Upper lobe of right lung (tissue), 1 donor: Measurements from ENCODE around the gene VASH2. TPM values are rescaled to one million over a fixed set of nuclear protein-coding genes. Genes with fewer than 3 reads are reported as not detected.

Experiments
- ATAC-seq: fragments of 200-7000 bp; cut with Tn5 transposase; one replicate; pipeline ENCODE4 v1.9.1; 2020; ENCODE audit warnings: mild to moderate bottlenecking, moderate library complexity
- DNase-seq: peaks from one replicate; pipeline ENCODE4 v3.0.0-alpha.2; 2020
- H3K27ac ChIP-seq: fragments of 200-600 bp; one replicate; pipeline ENCODE4 v1.8.0; 2022
- H3K27me3 ChIP-seq: fragments of 200-600 bp; one replicate; pipeline ENCODE4 v1.8.0; 2022; ENCODE audit warnings: mild to moderate bottlenecking
- H3K36me3 ChIP-seq: fragments of 200-600 bp; one replicate; pipeline ENCODE4 v1.8.0; 2022
- H3K4me1 ChIP-seq: fragments of 200-600 bp; one replicate; pipeline ENCODE4 v1.8.0; 2022
- H3K4me3 ChIP-seq: fragments of 200-600 bp; one replicate; pipeline ENCODE4 v1.8.0; 2022; ENCODE audit warnings: mild to moderate bottlenecking
- H3K9me3 ChIP-seq: fragments of 200-600 bp; one replicate; pipeline ENCODE4 v1.8.0; 2022
- intact Hi-C: fragments of 100-400 bp; cut with DNase I; formaldehyde crosslinking; loops from one replicate; pipeline ENCODE4 v1.11.0; 2022
- total RNA-seq: library from RNA; stranded (reverse); fragmentation: NEBNext Ultra II Directional; extraction: Animal tissue kit (Norgen Biotek cat#: 25700); gene quantifications from one replicate; pipeline ENCODE4 v1.2.1, GENCODE V29; 2021
- TF ChIP-seq, protein P1 (sequence below): fragments of 200-600 bp; IDR thresholded peaks from one replicate; pipeline ENCODE4 v1.8.0; 2022; ENCODE audit warnings: antibody characterized with exemption
- donor health status: DM: no; HTN: yes; CAD: no; lungs with severe emphysema.

Gene VASH2
- total RNA-seq, 1 donor from 2014 or later, result 1.9 TPM

DNA sequence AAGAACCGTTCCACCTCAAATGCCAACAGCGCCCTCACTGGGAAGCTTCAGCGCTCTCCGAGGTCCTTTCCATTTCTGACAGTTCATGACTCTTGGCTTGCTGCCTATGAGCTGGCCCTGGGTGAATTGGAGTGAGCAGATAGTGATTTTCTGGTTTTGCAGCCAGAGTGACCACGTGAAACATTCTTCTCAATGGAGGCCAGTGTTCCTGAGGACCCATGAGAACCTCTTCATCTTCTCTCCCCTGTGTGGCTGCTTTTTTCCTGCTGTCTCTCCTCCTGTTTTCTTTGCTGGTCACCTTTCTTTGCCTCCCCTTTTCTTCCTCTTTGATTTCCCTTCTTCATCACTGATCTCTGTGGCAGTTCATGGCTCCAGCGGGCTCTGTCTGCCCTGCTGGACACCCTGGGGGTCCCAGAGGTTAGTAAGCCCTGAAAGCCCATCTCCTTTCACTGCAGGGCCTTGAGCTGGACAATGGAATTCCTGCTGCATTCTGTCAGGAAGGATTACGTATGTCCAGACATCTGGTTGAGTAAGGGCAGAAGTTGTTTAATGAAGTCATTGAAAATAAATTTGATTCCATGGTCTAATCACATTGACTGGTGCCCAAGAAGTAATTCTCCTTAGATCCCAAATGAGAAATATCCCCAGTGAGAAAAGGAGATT lies 29.9 kb downstream of the VASH2 start:
- H3K27ac ChIP-seq, result peak overlapping the region; percentile 26

DNA sequence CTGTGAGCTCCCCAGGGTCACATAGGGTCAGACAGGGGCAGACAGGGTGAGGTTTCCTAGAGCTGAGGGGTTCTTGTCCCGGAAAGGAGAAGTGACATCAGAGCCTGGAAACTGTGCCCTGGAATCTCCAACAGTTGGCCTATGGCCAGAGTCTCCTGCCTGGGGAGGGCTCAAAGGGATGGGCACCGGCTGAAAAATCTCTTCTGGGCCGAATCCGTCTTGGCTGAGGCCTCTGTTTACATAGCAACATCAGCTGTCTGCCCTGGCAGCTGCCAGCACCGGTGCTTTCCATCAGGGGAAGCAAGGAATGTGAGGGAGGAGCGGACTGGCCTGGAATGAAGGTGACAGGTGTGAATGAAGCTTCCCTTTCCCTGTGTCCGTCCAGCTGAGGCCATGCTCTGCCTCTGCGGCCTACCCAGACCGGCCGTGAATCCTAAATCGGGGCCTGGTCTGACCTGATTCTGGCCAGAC lies 30.7 kb downstream of the VASH2 start:
- H3K36me3 ChIP-seq, result no peaks in the 10 kb centered on the region
- intact Hi-C loops, result no loop called here
- H3K4me3 ChIP-seq, result no peak overlapping the region
- DNase-seq (no peak), ATAC-seq (peak; percentile 78)
- peaks cover 18% of the 10 kb centered on the region for H3K4me1 ChIP-seq
- no peaks in the 10 kb centered on the region for H3K9me3 ChIP-seq
- no peaks in the 10 kb centered on the region for H3K27me3 ChIP-seq
- TF ChIP-seq, protein P1, sequence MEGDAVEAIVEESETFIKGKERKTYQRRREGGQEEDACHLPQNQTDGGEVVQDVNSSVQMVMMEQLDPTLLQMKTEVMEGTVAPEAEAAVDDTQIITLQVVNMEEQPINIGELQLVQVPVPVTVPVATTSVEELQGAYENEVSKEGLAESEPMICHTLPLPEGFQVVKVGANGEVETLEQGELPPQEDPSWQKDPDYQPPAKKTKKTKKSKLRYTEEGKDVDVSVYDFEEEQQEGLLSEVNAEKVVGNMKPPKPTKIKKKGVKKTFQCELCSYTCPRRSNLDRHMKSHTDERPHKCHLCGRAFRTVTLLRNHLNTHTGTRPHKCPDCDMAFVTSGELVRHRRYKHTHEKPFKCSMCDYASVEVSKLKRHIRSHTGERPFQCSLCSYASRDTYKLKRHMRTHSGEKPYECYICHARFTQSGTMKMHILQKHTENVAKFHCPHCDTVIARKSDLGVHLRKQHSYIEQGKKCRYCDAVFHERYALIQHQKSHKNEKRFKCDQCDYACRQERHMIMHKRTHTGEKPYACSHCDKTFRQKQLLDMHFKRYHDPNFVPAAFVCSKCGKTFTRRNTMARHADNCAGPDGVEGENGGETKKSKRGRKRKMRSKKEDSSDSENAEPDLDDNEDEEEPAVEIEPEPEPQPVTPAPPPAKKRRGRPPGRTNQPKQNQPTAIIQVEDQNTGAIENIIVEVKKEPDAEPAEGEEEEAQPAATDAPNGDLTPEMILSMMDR, result no peak
- peak overlapping the region; percentile 26 for H3K27ac ChIP-seq

More for the DNA sequence above, 29.9 kb downstream of the VASH2 start:
- H3K4me3 ChIP-seq, result no peak overlapping the region
- H3K9me3 ChIP-seq, result no peaks in the 10 kb centered on the region
- DNase-seq (no peak), ATAC-seq (peak; percentile 14)
- H3K36me3 ChIP-seq, result no peaks in the 10 kb centered on the region
- TF ChIP-seq, protein P1, result no peak
- H3K27me3 ChIP-seq, result no peaks in the 10 kb centered on the region
- H3K4me1 ChIP-seq, result peaks cover 18% of the 10 kb centered on the region
- intact Hi-C loops, result no loop called here

DNA sequence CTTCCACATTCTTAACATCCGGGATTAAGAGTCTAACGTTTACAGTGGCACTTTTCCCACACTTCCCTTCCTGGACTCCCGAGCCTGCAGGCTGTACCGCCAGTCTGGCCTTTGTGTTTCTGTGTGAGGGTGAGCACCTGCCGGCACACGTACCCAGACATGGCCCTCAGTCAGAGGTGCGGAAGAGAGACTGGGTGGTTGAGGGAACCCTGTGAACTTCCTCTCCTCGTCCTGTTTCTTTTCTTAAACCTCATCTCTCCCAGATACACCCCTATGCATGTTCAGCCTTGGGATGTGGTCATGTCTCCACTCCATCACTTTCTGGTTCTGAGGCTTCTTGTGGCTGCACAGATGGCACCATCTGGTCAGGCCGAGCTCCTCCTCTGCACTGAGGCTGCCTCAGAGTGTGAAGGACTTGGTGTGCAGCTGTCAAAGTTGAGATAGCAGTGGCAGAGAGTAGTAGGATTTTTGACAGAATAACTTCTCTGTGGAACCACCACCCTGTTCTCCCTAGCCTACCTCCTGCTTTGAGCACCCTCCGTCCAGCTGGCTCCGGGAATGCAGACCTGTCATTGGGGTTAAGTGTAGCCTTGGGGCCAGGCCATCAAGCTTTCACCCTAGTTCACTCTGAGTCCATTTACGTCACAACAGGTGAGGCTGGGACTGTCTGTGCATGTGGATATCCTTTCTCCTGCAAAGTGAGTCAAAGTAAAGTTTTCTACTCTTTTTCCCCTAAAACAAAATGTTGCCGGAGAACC lies 31.4 kb downstream of the VASH2 start:
- DNase-seq (no peak), ATAC-seq (peak; percentile 26)
- Histone ChIP-seq H3K27me3 (no peaks in the 10 kb centered on the region), H3K36me3 (no peaks in the 10 kb centered on the region), H3K4me1 (peaks cover 18% of the 10 kb centered on the region), H3K27ac (peak overlapping the region; percentile 26), H3K4me3 (no peak overlapping the region), H3K9me3 (no peaks in the 10 kb centered on the region)
- TF ChIP-seq, protein P1, result no peak
- intact Hi-C loops, result no loop called here

DNA sequence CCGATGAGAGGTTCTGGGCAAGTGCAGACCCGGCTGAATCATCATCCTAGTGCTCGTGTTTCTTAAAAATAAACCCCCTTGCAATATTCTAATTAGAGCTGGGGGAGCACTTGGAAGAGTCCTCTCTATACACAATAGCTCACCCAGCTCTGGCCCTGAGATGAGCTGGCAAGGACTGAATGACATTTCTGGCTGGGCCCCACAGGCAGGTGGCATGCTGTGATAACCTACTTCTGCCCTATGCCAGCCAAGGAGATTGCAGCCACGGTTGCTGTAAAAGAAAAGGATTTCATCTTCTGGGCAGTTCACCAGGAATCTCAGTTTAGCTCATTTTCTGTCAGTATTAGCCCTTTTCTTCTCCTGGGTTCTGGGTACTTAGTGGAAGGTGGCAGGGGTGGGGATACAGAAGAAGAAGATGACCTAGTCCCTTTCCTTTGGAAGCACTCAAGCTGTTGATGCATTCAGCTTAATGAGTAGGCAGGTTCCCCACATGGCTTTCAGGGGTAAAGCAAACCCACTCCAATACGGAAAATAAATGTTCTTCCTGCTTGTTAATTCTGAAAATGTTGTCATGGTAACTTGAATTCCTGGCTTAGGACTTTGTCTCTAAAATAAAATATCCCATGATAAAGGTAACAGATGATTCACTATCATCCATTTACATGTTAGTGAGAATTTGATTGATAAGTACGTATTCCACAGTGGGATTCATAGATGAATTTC lies 32.2 kb downstream of the VASH2 start:
- peaks cover 18% of the 10 kb centered on the region for H3K4me1 ChIP-seq
- no peaks in the 10 kb centered on the region for H3K36me3 ChIP-seq
- intact Hi-C loops, result no loop called here
- TF ChIP-seq, protein P1, result no peak
- H3K27ac ChIP-seq, result no peak overlapping the region
- no peak for ATAC-seq
- no peak for DNase-seq
- no peaks in the 10 kb centered on the region for H3K9me3 ChIP-seq
- no peak overlapping the region for H3K4me3 ChIP-seq
- H3K27me3 ChIP-seq, result no peaks in the 10 kb centered on the region

DNA sequence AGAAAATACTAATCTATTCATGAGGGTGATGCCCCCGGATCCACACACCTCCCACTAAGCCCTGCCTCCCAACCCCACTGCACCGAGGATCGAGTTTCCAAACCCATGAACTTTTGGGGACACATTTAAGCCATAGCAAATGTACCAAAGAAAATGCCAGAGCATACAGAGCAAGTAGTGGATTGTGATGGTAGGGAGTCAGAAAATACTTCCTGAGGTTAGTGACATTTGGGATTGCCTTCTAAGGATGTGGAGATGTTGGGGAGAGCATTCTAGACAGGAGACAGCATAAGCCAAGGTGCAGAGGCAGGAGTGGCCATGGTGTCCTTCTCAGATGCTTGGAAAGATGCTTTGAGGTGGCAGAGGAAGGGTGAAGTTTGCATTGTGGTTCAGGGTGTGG lies 33.1 kb downstream of the VASH2 start:
- intact Hi-C loops, result no loop called here
- no peak overlapping the region for H3K27ac ChIP-seq
- no peak for DNase-seq

More for the DNA sequence above, 33.1 kb downstream of the VASH2 start:
- Histone ChIP-seq H3K36me3 (no peaks in the 10 kb centered on the region), H3K9me3 (no peaks in the 10 kb centered on the region), H3K4me1 (peaks cover 18% of the 10 kb centered on the region), H3K4me3 (no peak overlapping the region), H3K27me3 (no peaks in the 10 kb centered on the region)
- TF ChIP-seq, protein P1, result no peak
- ATAC-seq, result no peak
